Measurements from ENCODE around the gene TALDO1.

TALDO1 gene

GRCh38 chr11:799641-800316 is 52.5 kb downstream of the TALDO1 start:
- DNase-seq (ENCODE audit: low read depth in 2 of 2) = no peak

- DNase-seq (ENCODE audit: low read depth in 2 of 2) = no peak
These were observed 53.2 kb downstream of the TALDO1 start for GRCh38 chr11:800473-800872.

- no peak for DNase-seq (ENCODE audit: low read depth in 2 of 2)
These were observed 54.0 kb downstream of the TALDO1 start for GRCh38 chr11:801097-801780.

- DNase-seq (ENCODE audit: low read depth in 2 of 2) = no peak
These were observed 54.9 kb downstream of the TALDO1 start for GRCh38 chr11:802018-802617.

- no peak for DNase-seq (ENCODE audit: low read depth in 2 of 2)
These were observed 55.6 kb downstream of the TALDO1 start for GRCh38 chr11:802693-803466.

- no peak for DNase-seq (ENCODE audit: low read depth in 2 of 2)
These were observed 56.1 kb downstream of the TALDO1 start for GRCh38 chr11:803467-803742.

GRCh38 chr11:803770-804598 is 56.7 kb downstream of the TALDO1 start:
- no peak for DNase-seq (ENCODE audit: low read depth in 2 of 2)

- no peak for DNase-seq (ENCODE audit: low read depth in 2 of 2)
These were observed 57.3 kb downstream of the TALDO1 start for GRCh38 chr11:804599-804964.

- no peak for DNase-seq (ENCODE audit: low read depth in 2 of 2)
These were observed 61.4 kb downstream of the TALDO1 start for GRCh38 chr11:808427-809286.

- peak; percentile 94 for DNase-seq (ENCODE audit: low read depth in 2 of 2)
These were observed 62.2 kb downstream of the TALDO1 start, which contains the start of gene RPLP2 for GRCh38 chr11:809287-810039. Gene RPLP2 (plus strand): TSS chr11:809967. CDS start chr11:810235, 268 bp downstream.

GRCh38 chr11:810040-810567 is 62.8 kb downstream of the TALDO1 start:
- no peak for DNase-seq (ENCODE audit: low read depth in 2 of 2)

- DNase-seq (ENCODE audit: low read depth in 2 of 2) = no peak
These were observed 64.4 kb downstream of the TALDO1 start for GRCh38 chr11:811446-812245.

- DNase-seq (ENCODE audit: low read depth in 2 of 2) = no peak
These were observed 65.1 kb downstream of the TALDO1 start for GRCh38 chr11:812390-812789.

- DNase-seq (ENCODE audit: low read depth in 2 of 2) = no peak
These were observed 65.8 kb downstream of the TALDO1 start for GRCh38 chr11:813072-813455.

- DNase-seq (ENCODE audit: low read depth in 2 of 2) = no peak
These were observed 66.3 kb downstream of the TALDO1 start for GRCh38 chr11:813456-814096.

Measured in stimulated activated CD4-positive, alpha-beta T cell treated with anti-CD3 and anti-CD28 coated beads, Interleukin-1b, Interleukin-23, amount 100 ng/mL, for 4 hours (primary cell).